Coronary artery (tissue), 2 donors: Measurements from ENCODE around the gene UQCRC2.

Experiments
- DNase-seq: peaks from one replicate; pipeline ENCODE4 v3.0.0-alpha.2; 2017; ENCODE audit warnings: low spot score
- H3K27ac ChIP-seq, 2 donors: fragments of 200-600 bp; sonication (generic); one replicate each; pipeline ENCODE4 v1.5.1; 2016 to 2019
- H3K4me3 ChIP-seq: fragments of 200-600 bp; sonication (generic); 2 replicates; pipeline ENCODE4 v1.5.1; 2016; ENCODE audit warnings: mild to moderate bottlenecking, moderate library complexity
- TF ChIP-seq, protein P1 (sequence below): fragments of 200-600 bp; sonication (generic); IDR thresholded peaks from one replicate; pipeline ENCODE4 v1.5.1; 2019; ENCODE audit warnings: antibody characterized with exemption

Gene UQCRC2

DNA sequence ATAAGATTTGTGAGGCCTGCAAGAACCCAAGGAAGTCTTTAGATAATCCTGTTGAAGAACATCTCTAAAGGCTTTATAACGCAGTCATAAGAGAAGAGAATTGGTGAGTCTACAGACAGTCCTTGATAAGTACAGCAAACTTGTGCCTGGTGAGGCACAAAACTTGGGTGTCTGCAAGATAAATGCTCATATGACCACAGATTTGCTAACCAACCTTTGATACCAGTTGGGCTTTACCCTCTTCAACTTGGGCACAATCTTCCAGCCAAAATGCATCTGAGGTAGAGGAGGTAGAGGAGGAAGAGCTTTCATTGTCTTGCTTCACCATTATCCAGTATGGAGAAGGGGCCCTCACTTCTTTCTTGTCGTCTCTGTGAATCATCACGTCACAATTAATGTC lies 30.9 kb downstream of the UQCRC2 start:
- Histone ChIP-seq H3K4me3 (no peak overlapping the region), H3K27ac (no peak overlapping the region)
- no peak for DNase-seq
- TF ChIP-seq, protein P1, sequence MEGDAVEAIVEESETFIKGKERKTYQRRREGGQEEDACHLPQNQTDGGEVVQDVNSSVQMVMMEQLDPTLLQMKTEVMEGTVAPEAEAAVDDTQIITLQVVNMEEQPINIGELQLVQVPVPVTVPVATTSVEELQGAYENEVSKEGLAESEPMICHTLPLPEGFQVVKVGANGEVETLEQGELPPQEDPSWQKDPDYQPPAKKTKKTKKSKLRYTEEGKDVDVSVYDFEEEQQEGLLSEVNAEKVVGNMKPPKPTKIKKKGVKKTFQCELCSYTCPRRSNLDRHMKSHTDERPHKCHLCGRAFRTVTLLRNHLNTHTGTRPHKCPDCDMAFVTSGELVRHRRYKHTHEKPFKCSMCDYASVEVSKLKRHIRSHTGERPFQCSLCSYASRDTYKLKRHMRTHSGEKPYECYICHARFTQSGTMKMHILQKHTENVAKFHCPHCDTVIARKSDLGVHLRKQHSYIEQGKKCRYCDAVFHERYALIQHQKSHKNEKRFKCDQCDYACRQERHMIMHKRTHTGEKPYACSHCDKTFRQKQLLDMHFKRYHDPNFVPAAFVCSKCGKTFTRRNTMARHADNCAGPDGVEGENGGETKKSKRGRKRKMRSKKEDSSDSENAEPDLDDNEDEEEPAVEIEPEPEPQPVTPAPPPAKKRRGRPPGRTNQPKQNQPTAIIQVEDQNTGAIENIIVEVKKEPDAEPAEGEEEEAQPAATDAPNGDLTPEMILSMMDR: no peak

DNA sequence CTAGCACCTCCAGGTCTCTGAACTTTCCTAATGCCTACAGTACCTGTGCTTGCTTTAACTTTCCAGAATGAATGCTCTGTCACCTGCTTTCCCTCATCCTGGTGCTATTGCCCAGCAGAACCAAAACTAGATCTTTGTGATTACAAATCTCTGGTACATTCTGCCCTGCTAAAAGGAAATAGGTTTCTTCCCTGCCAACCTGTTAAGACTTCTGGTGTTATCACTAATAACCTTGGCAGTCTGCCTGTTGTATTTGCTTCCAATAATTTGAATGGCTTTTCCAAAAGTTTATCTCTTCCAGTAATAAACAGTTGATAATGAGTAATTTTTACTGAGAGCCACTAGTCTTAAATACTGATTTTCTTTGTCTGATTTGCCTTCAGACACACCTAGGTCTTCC lies 32.4 kb downstream of the UQCRC2 start:
- TF ChIP-seq, protein P1: no peak
- H3K27ac ChIP-seq: no peak overlapping the region
- H3K4me3 ChIP-seq: no peak overlapping the region
- no peak for DNase-seq

DNA sequence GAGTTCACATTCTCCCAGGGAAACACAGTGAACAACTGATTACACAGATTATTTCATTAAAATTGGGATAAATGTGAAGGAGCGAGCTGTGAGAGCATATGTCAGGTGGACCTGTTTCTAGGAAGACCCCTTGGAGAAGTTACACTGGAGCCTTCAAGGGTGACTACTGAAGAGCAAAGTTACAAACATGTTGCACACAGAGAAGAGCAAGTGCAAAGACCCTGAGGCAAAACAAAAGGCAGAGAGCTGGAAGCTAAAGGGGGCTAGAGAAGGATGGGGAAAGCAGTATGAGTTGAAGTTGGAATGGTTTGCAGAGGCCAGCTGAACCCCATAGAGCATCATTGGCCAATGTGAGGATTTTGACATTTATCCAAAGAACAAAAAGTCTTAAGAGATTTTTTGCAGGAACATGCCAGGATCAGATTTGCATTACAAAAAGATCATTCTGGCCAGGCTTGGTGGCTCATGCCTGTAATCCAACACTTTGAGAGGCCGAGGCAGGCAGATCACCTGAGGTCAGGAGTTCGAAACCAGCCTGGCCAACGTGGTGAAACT lies 33.6 kb downstream of the UQCRC2 start:
- no peak for DNase-seq
- no peak overlapping the region for H3K27ac ChIP-seq
- TF ChIP-seq, protein P1: no peak
- H3K4me3 ChIP-seq: no peak overlapping the region

DNA sequence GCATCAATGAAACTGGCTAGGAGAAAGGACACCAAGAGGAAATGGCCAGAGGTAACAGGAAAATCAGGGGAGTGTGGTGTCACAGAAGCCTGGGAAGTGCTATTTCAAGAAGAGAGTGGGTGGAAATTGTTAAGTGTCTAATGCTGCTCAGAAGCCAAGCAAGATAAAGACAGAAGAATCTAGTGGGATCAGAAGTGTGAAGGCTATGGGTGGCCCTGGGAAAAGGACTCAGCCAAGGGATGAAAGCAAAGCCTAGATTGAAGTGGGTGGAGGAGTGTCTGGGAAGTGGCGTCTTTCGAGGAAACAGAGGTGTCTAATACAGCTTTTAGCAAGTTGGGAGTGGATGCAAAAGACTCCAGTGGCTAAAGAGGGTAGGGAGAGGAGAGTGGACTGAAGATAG lies 34.3 kb downstream of the UQCRC2 start:
- no peak for DNase-seq
- Histone ChIP-seq H3K4me3 (no peak overlapping the region), H3K27ac (no peak overlapping the region)
- TF ChIP-seq, protein P1: no peak

DNA sequence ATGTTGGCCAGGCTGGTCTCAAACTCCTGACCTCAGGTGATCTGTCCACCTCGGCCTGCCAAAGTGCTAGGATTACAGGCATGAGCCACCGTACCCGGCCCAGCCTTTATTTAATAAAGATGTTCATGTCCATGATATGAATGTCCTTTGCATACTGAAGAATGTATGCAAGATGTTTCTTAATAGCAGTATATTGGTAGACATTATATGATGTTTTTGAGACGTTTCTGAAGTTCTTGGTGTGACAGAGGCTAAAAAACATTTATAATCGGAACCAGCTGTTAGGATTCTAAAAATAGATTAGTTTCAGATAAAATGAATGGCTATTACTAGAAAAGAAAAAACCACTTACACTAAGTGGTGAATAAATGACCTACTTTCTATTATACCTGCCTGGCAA lies 36.0 kb downstream of the UQCRC2 start:
- no peak for DNase-seq
- TF ChIP-seq, protein P1: no peak
- Histone ChIP-seq H3K27ac (no peak overlapping the region), H3K4me3 (no peak overlapping the region)

DNA sequence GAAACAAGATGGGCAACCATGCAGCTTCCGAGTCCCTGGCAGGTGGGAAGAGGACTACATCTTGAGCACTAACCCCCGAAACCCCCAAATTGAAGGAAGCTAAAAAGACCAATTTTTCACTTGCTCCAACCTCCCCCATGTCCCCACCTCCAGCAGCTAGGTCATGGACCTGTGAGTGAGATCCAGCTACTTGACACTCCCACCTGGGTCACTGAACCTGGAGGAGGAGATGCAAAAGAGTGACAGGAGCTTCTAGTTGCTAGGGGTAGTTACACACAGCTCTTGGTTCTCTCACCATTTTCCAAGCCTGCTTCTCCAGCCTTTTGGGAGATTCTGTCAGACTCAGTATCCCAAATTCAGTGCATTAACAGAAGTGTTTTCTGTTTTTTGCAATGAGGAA lies 36.6 kb downstream of the UQCRC2 start:
- DNase-seq: no peak
- no peak overlapping the region for H3K4me3 ChIP-seq
- TF ChIP-seq, protein P1: no peak

DNA sequence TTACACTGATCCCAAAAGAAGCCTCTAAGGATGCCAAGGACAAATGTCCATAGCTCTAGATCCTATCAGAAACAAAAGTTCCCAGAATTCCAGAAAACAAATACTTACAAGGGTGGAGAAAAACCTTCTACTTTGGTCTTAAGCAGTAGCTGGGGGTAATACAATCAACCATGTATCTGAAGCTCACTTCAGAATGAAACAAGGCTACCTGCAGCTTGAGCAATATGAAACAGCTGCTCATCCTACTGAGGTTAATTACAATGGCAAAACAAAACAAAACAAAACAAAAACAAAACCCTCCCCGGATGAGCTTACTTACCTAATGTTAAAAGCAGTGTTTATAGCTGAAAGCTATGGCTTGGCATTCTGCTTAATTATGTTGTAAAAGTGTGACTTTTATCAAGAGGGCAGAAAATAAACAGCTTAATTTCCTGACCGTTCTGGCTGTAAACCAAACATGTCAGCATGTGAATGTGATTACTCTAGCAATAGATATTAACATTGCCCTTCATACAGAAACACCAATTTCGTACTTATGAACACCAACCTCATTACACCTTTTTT lies 37.3 kb downstream of the UQCRC2 start:
- no peak overlapping the region for H3K27ac ChIP-seq
- no peak for DNase-seq
- H3K4me3 ChIP-seq: no peak overlapping the region
- TF ChIP-seq, protein P1: no peak

More for the DNA sequence above, 36.6 kb downstream of the UQCRC2 start:
- H3K27ac ChIP-seq: no peak overlapping the region
